ENCODE data around the gene YJU2.

Gene YJU2

GRCh38 chr19:4278419-4279266, 31.8 kb downstream of the YJU2 start, which contains the start of gene SHD:
Gene SHD (plus strand): TSS chr19:4279266. CDS start chr19:4280064, 798 bp downstream.
- no peak within 1 kb of the TSS for H3K9ac ChIP-seq (ENCODE audit: low read length)
- no peak within 1 kb of the TSS for H3K27ac ChIP-seq (ENCODE audit: low read length)
- H3K4me1 ChIP-seq (ENCODE audit: low read length) = no peaks in the 10 kb centered on the region
- no peaks in the 10 kb centered on the region for H3K9me2 ChIP-seq (replicated peaks; ENCODE audit: insufficient read depth, low read length)
- DNase-seq = no peak
- no peaks in the 10 kb centered on the region for H3K79me2 ChIP-seq (ENCODE audit: low read length)
- peaks cover 72% of the 10 kb centered on the region for H3K27me3 ChIP-seq (replicated peaks; ENCODE audit: insufficient read depth, low read length)
- no peaks in the 10 kb centered on the region for H3F3A ChIP-seq (ENCODE audit: insufficient read depth, low read length)
- H3K4me2 ChIP-seq (ENCODE audit: low read depth, low read length) = no peak within 1 kb of the TSS
- H3K9me3 ChIP-seq (replicated peaks; ENCODE audit: insufficient read depth, low read length) = no peaks in the 10 kb centered on the region
- no peak within 1 kb of the TSS for H2AFZ ChIP-seq (ENCODE audit: low read length)
- no peaks in the 10 kb centered on the region for H3K36me3 ChIP-seq (replicated peaks; ENCODE audit: insufficient read depth, low read length)
- no peaks in the 10 kb centered on the region for H4K20me1 ChIP-seq (ENCODE audit: insufficient read depth, low read length)
- TF ChIP-seq EZH2phosphoT487 (IDR thresholded peaks at IDR 0.05; ENCODE audit: low read length) (no peak), EZH2 (optimal IDR thresholded peaks at IDR 0.05; ENCODE audit: low read depth, low read length) (no peak), CTCF (IDR thresholded peaks at IDR 0.05; ENCODE audit: low read length) (no peak)
- no peak within 1 kb of the TSS for H3K4me3 ChIP-seq (ENCODE audit: low read length)

- DNase-seq = no peak
- no peaks in the 10 kb centered on the region for H3K4me1 ChIP-seq (ENCODE audit: low read length)
- no peak overlapping the region for H3K4me3 ChIP-seq (ENCODE audit: low read length)
- H4K20me1 ChIP-seq (ENCODE audit: insufficient read depth, low read length) = no peaks in the 10 kb centered on the region
- no peak overlapping the region for H3K27ac ChIP-seq (ENCODE audit: low read length)
- no peaks in the 10 kb centered on the region for H3K9me2 ChIP-seq (replicated peaks; ENCODE audit: insufficient read depth, low read length)
- no peaks in the 10 kb centered on the region for H3K9me3 ChIP-seq (replicated peaks; ENCODE audit: insufficient read depth, low read length)
- H3K4me2 ChIP-seq (ENCODE audit: low read depth, low read length) = no peak overlapping the region
- no peaks in the 10 kb centered on the region for H3K79me2 ChIP-seq (ENCODE audit: low read length)
- no peaks in the 10 kb centered on the region for H3K36me3 ChIP-seq (replicated peaks; ENCODE audit: insufficient read depth, low read length)
- no peak overlapping the region for H3K9ac ChIP-seq (ENCODE audit: low read length)
- peaks cover 78% of the 10 kb centered on the region for H3K27me3 ChIP-seq (replicated peaks; ENCODE audit: insufficient read depth, low read length)
- H3F3A ChIP-seq (ENCODE audit: insufficient read depth, low read length) = no peaks in the 10 kb centered on the region
- H2AFZ ChIP-seq (ENCODE audit: low read length) = no peak overlapping the region
- TF ChIP-seq EZH2 (optimal IDR thresholded peaks at IDR 0.05; ENCODE audit: low read depth, low read length) (no peak), EZH2phosphoT487 (IDR thresholded peaks at IDR 0.05; ENCODE audit: low read length) (no peak)
Measured at GRCh38 chr19:4279267-4279529, 32.3 kb downstream of the YJU2 start.

GRCh38 chr19:4279530-4280422, 32.9 kb downstream of the YJU2 start:
- no peak overlapping the region for H3K27ac ChIP-seq (ENCODE audit: low read length)
- no peak for DNase-seq
- H3K4me1 ChIP-seq (ENCODE audit: low read length) = no peaks in the 10 kb centered on the region
- no peaks in the 10 kb centered on the region for H3F3A ChIP-seq (ENCODE audit: insufficient read depth, low read length)
- no peaks in the 10 kb centered on the region for H3K9me2 ChIP-seq (replicated peaks; ENCODE audit: insufficient read depth, low read length)
- H4K20me1 ChIP-seq (ENCODE audit: insufficient read depth, low read length) = no peaks in the 10 kb centered on the region
- H3K27me3 ChIP-seq (replicated peaks; ENCODE audit: insufficient read depth, low read length) = peaks cover 84% of the 10 kb centered on the region
- H3K9ac ChIP-seq (ENCODE audit: low read length) = no peak overlapping the region
- no peaks in the 10 kb centered on the region for H3K79me2 ChIP-seq (ENCODE audit: low read length)
- H3K9me3 ChIP-seq (replicated peaks; ENCODE audit: insufficient read depth, low read length) = no peaks in the 10 kb centered on the region
- H3K4me2 ChIP-seq (ENCODE audit: low read depth, low read length) = no peak overlapping the region
- H3K36me3 ChIP-seq (replicated peaks; ENCODE audit: insufficient read depth, low read length) = no peaks in the 10 kb centered on the region
- no peak for TF ChIP-seq EZH2 (optimal IDR thresholded peaks at IDR 0.05; ENCODE audit: low read depth, low read length)
- TF ChIP-seq CTCF (IDR thresholded peaks at IDR 0.05; ENCODE audit: low read length) = no peak
- TF ChIP-seq EZH2phosphoT487 (IDR thresholded peaks at IDR 0.05; ENCODE audit: low read length) = no peak
- H2AFZ ChIP-seq (ENCODE audit: low read length) = no peak overlapping the region
- H3K4me3 ChIP-seq (ENCODE audit: low read length) = no peak overlapping the region
